AG04449 (cell line): Measurements from ENCODE around the gene PATE2.

ENCODE experiments used
- CTCF ChIA-PET: fragments of 350-600 bp; formaldehyde crosslinking; extraction: SDS; loops from one replicate; lab custom pipeline; 2021; ENCODE audit warnings: antibody characterized with exemption; lab: Yijun Ruan, JAX
- POLR2A ChIA-PET: fragments of 400-600, 350-600 bp; formaldehyde crosslinking; extraction: SDS; loops from one replicate; lab custom pipeline; 2020; ENCODE audit warnings: antibody characterized with exemption, inconsistent platforms; lab: Yijun Ruan, JAX
- DNase-seq: peaks from one replicate; pipeline ENCODE4 v3.0.0-alpha.2; 2010; ENCODE audit warnings: low read depth, low spot score
- H3K4me3 ChIP-seq: 2 replicates; pipeline ENCODE4 v1.5.1; 2011; ENCODE audit warnings: low read depth, mild to moderate bottlenecking, control low read depth, low read length
- CTCF ChIP-seq: IDR thresholded peaks from one replicate; pipeline ENCODE4 v1.5.1; 2011; ENCODE audit warnings: mild to moderate bottlenecking, moderate library complexity, low read length, control low read depth, inconsistent platforms; ENCODE audit not compliant: insufficient read depth; ENCODE audit errors: missing control alignments

Gene PATE2

GRCh38 chr11:125745979-125746378 is 32.6 kb downstream of the PATE2 start, which contains the start of gene PATE1:
TSS of gene PATE1 (plus strand) at chr11:125746279. CDS start at chr11:125746305, 26 bp downstream.
- H3K4me3 ChIP-seq = no peak within 1 kb of the TSS
- CTCF ChIA-PET = no interaction called here
- POLR2A ChIA-PET = no interaction called here
- DNase-seq = no peak
- no peak for TF ChIP-seq CTCF

DNA sequence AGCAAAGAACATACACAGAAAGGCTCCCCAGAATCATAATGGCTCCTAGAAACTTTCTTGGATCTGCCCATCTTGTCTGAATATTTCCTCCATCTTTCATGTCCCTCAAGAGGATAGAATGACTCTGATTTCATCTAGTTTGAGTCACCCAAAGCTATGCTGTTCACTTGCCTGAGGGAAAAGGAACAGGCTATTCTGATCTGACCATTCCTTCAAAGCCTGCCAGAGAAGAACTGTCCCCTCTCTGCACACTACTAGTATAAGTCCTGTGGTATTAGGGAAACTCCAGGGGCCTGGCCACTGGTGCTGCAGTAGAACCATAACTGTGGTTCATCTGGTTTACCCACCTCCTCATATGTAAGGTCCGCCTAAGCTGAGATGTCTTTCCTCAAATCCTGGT is 34.9 kb downstream of the PATE2 start:
- POLR2A ChIA-PET = no interaction called here
- CTCF ChIA-PET = no interaction called here
- DNase-seq = no peak
- TF ChIP-seq CTCF = no peak
- H3K4me3 ChIP-seq = no peak overlapping the region

- no peak for TF ChIP-seq CTCF
Measured at GRCh38 chr11:125740617-125741016, 38.0 kb downstream of the PATE2 start.

DNA sequence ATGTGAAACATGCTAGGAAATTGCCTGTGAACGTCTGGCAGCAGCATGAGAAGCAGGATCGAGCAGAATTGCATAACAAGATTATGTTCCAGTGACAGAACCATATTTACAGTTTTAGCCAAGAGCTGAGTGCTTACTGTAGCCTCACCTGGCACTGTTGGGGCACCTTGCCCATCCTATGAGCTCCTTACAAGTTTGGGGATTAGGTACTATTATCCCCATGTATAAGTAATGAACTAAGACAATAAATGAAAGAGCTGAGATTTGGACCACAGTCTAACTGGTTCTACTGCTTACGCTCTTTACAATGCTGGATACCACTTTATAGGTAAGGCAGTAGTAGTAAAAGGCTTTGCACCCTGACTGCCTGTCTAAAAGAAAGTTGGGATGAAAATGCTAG is 49.7 kb downstream of the PATE2 start:
- no peak for DNase-seq
- no peak overlapping the region for H3K4me3 ChIP-seq
- TF ChIP-seq CTCF = no peak
- ChIA-PET CTCF (no interaction called here), POLR2A (no interaction called here)

More at GRCh38 chr11:125740617-125741016, 38.0 kb downstream of the PATE2 start:
- POLR2A ChIA-PET = no interaction called here
- H3K4me3 ChIP-seq = no peak overlapping the region
- no peak for DNase-seq
- CTCF ChIA-PET = no interaction called here
